IMR-90 (cell line): ENCODE data around the gene HIVEP1. TPM values are rescaled to one million over a fixed set of nuclear protein-coding genes. Genes with fewer than 3 reads are reported as not detected.
A peak's percentile ranks its signal among the peaks of the same experiment; 100 is the strongest.

Source experiments
- ATAC-seq: fragments of 200-7000 bp; cut with Tn5 transposase; 2 replicates; pipeline ENCODE4 v1.9.1; 2020; ENCODE audit warnings: low read depth, mild to moderate bottlenecking, moderate library complexity
- BruUV-seq: library from RNA; stranded (reverse); fragments of 400-500 nt; replicated peaks from 2 replicates; lab custom pipeline; 2021; lab: Mats Ljungman, UMichigan
- CTCF ChIA-PET: fragments of 300-600 bp; formaldehyde crosslinking; extraction: SDS; loops from one replicate; lab custom pipeline; 2021; ENCODE audit warnings: antibody characterized with exemption; lab: Yijun Ruan, JAX
- POLR2A ChIA-PET: fragments of 300-600 bp; sonication (Branson Sonifier 250); formaldehyde crosslinking; loops from one replicate; lab custom pipeline; 2022; ENCODE audit warnings: antibody characterized with exemption; ENCODE audit not compliant: unreplicated experiment; lab: Charles Lee
- DNase-seq: peaks from one replicate; pipeline ENCODE4 v3.0.0; 2013
- H2AFZ ChIP-seq: replicated peaks from 2 replicates; pipeline ENCODE3; 2013; ENCODE audit warnings: low read length, mild to moderate bottlenecking; ENCODE audit not compliant: poor library complexity
- H2AK5ac ChIP-seq: 2 replicates; pipeline ENCODE4 v1.6.1; 2013; ENCODE audit warnings: low read depth, low read length, inconsistent platforms
- H2AK9ac ChIP-seq: replicated peaks from 2 replicates; pipeline ENCODE3; 2013; ENCODE audit warnings: mild to moderate bottlenecking, low read depth, low read length, moderate library complexity; ENCODE audit not compliant: poor library complexity
- H2BK120ac ChIP-seq: 2 replicates; pipeline ENCODE4 v1.6.1; 2013; ENCODE audit warnings: low read depth, low read length, inconsistent platforms
- H2BK15ac ChIP-seq: 3 replicates; pipeline ENCODE4 v1.6.1; 2013; ENCODE audit warnings: low read depth, low read length, inconsistent platforms
- H2BK20ac ChIP-seq: 2 replicates; pipeline ENCODE4 v1.6.1; 2013; ENCODE audit warnings: low read depth, mild to moderate bottlenecking, inconsistent platforms, low read length, moderate library complexity
- H2BK5ac ChIP-seq: 2 replicates; pipeline ENCODE4 v1.6.1; 2013; ENCODE audit warnings: mild to moderate bottlenecking, low read depth, low read length, inconsistent platforms; ENCODE audit not compliant: poor library complexity, severe bottlenecking
- H3K14ac ChIP-seq: replicated peaks from 2 replicates; pipeline ENCODE4 v1.6.1; 2013; ENCODE audit warnings: low read depth, low read length, inconsistent platforms
- H3K18ac ChIP-seq: 2 replicates; pipeline ENCODE4 v1.6.1; 2013; ENCODE audit warnings: low read depth, low read length, control low read depth
- H3K23ac ChIP-seq: 2 replicates; pipeline ENCODE4 v1.6.1; 2013; ENCODE audit warnings: low read depth, low read length, inconsistent platforms
- H3K27ac ChIP-seq: 2 replicates; pipeline ENCODE4 v1.5.1; 2013; ENCODE audit warnings: mild to moderate bottlenecking, control low read depth, low read length; ENCODE audit not compliant: insufficient read depth
- H3K27me3 ChIP-seq: 2 replicates; pipeline ENCODE4 v1.6.1; 2013; ENCODE audit warnings: low read length; ENCODE audit not compliant: control insufficient read depth, insufficient read depth
- H3K36me3 ChIP-seq: 2 replicates; pipeline ENCODE4 v1.6.1; 2013; ENCODE audit warnings: low read length, mixed read lengths; ENCODE audit not compliant: control insufficient read depth, insufficient read depth
- H3K4ac ChIP-seq: 2 replicates; pipeline ENCODE4 v1.6.1; 2013; ENCODE audit warnings: low read depth, low read length, inconsistent platforms
- H3K4me1 ChIP-seq: 2 replicates; pipeline ENCODE4 v1.6.1; 2013; ENCODE audit warnings: low read length, mixed read lengths; ENCODE audit not compliant: control insufficient read depth, insufficient read depth
- H3K4me2 ChIP-seq: 2 replicates; pipeline ENCODE4 v1.6.1; 2013; ENCODE audit warnings: low read depth, mild to moderate bottlenecking, control low read depth, low read length, moderate library complexity
- H3K4me3 ChIP-seq: 2 replicates; pipeline ENCODE4 v1.5.1; 2013; ENCODE audit warnings: low read depth, mild to moderate bottlenecking, control low read depth, low read length, moderate library complexity; ENCODE audit not compliant: insufficient read depth
- H3K56ac ChIP-seq: 2 replicates; pipeline ENCODE4 v1.6.1; 2013; ENCODE audit warnings: low read length, inconsistent platforms; ENCODE audit not compliant: insufficient read depth; ENCODE audit errors: extremely low read depth
- H3K79me1 ChIP-seq, 2 experiments: 2 replicates each; pipeline ENCODE4 v1.6.1; 2013; ENCODE audit warnings: low read length in 2 of 2, inconsistent platforms in 1 of 2, low read depth in 1 of 2
- H3K9ac ChIP-seq: 2 replicates; pipeline ENCODE4 v1.6.1; 2013; ENCODE audit warnings: low read depth, low read length, control low read depth
- H3K9me1 ChIP-seq: 2 replicates; pipeline ENCODE4 v1.6.1; 2013; ENCODE audit warnings: low read length, inconsistent platforms; ENCODE audit not compliant: insufficient read depth
- H3K9me3 ChIP-seq: 2 replicates; pipeline ENCODE4 v1.6.1; 2013; ENCODE audit warnings: low read length; ENCODE audit not compliant: control insufficient read depth, insufficient read depth
- H4K20me1 ChIP-seq: 2 replicates; pipeline ENCODE4 v1.6.1; 2013; ENCODE audit warnings: low read length, inconsistent platforms; ENCODE audit not compliant: insufficient read depth
- H4K5ac ChIP-seq: 2 replicates; pipeline ENCODE4 v1.6.1; 2013; ENCODE audit warnings: mild to moderate bottlenecking, low read depth, low read length, control low read depth
- H4K8ac ChIP-seq, 2 experiments: 2 replicates each; pipeline ENCODE4 v1.6.1; 2013; ENCODE audit warnings: low read depth in 2 of 2, low read length in 2 of 2, control low read depth in 1 of 2, inconsistent platforms in 1 of 2
- H4K91ac ChIP-seq: 2 replicates; pipeline ENCODE4 v1.6.1; 2013; ENCODE audit warnings: low read depth, low read length, inconsistent platforms; ENCODE audit not compliant: insufficient read depth
- BHLHE40 ChIP-seq: fragments of 150-350 bp; IDR thresholded peaks from 2 replicates; pipeline ENCODE4 v1.6.1; 2016; ENCODE audit warnings: mild to moderate bottlenecking, low read depth, low read length
- MAFK ChIP-seq: IDR thresholded peaks from 2 replicates; pipeline ENCODE4 v1.6.1; 2012; ENCODE audit warnings: low read depth, low read length, improper control_type of control experiment
- NFE2L2 ChIP-seq: fragments of 150-350 bp; IDR thresholded peaks from 2 replicates; pipeline ENCODE4 v1.6.1; 2016; ENCODE audit warnings: low read depth, mild to moderate bottlenecking, low read length
- POLR2A ChIP-seq: IDR thresholded peaks from 2 replicates; pipeline ENCODE4 v1.6.1; 2012; ENCODE audit warnings: mild to moderate bottlenecking, low read depth, low read length
- SMC3 ChIP-seq: fragments of 150-350 bp; IDR thresholded peaks from 2 replicates; pipeline ENCODE4 v1.6.1; 2016; ENCODE audit warnings: low read depth, mild to moderate bottlenecking, antibody characterized with exemption, low read length, moderate library complexity
- WGBS, 2 experiments: methylation state at CpG; one replicate each; pipeline versions ENCODE4 v1.1.5 to v1.1.7; 2013; ENCODE audit warnings: missing lambda C conversion rate in 2 of 2; ENCODE audit not compliant: insufficient read length in 1 of 2; ENCODE audit errors: extremely low coverage in 2 of 2; 5-methylcytosine and 5-hydroxymethylcytosine counted together
- dilution Hi-C: fragments of 300-500 bp; cut with HindIII; formaldehyde crosslinking; loops from one replicate; pipeline ENCODE4 v1.14.3; 2018; ENCODE audit warnings: low sequenced_read_pairs; ENCODE audit not compliant: unreplicated experiment
- in situ Hi-C: fragments of 300-500 bp; cut with MboI; formaldehyde crosslinking; loops from 3 replicates; pipeline ENCODE4 v1.14.3; 2019; ENCODE audit warnings: low sequenced_read_pairs, inconsistent platforms, mixed read lengths
- intact Hi-C: fragments of 100-400 bp; cut with micrococcal nuclease; formaldehyde crosslinking; loops from 2 replicates; pipeline ENCODE4 v1.10.0; 2022
- polyA plus RNA-seq, 3 experiments: library from polyadenylated mRNA; depleted of rRNA; stranded (reverse); fragments of >200 nt; gene quantifications; 2 replicates each; pipeline ENCODE4 v1.2.3, GENCODE V29; 2012; ENCODE audit warnings: low replicate concordance in 1 of 3
- total RNA-seq: library from RNA; depleted of rRNA; stranded (reverse); fragments of >200 nt; gene quantifications from 2 replicates; pipeline ENCODE4 v1.2.3, GENCODE V29; 2012
- TF ChIP-seq, protein P1 (sequence below): fragments of 150-350 bp; IDR thresholded peaks from 2 replicates; pipeline ENCODE4 v1.6.1; 2016; ENCODE audit warnings: low read depth, mild to moderate bottlenecking, low read length, moderate library complexity, borderline replicate concordance

The HIVEP1 gene
- total and polyA plus RNA-seq, 2 of the 4 experiments (the other 2 are of a cell fraction), result 13.0 to 17.2 TPM

- ChIA-PET POLR2A (no interaction called here), CTCF (no interaction called here)
- Histone ChIP-seq H3K4me1 (peaks cover 4% of the 10 kb centered on the region), H2AK5ac (peak overlapping the region; percentile 35; the same call in 1 of the 2 replicates), H3K4ac (peak overlapping the region; percentile 36; the same call in 1 of the 2 replicates), H3K14ac (peak overlapping the region; percentile 15; the same call in 1 of the 2 replicates), H3K79me1 (peaks cover 11 to 31% of the 10 kb centered on the region in 2 experiments; a peak in 3 of 4 replicates), H2BK5ac (peak overlapping the region; percentile 54), H3K56ac (no peak overlapping the region), H2AFZ (peak overlapping the region; percentile 50), H4K91ac (no peak overlapping the region), H3K36me3 (peaks cover 4% of the 10 kb centered on the region), H3K4me2 (no peak overlapping the region), H3K27ac (no peak overlapping the region), H4K20me1 (no peaks in the 10 kb centered on the region), H4K5ac (no peak overlapping the region; the same call in 1 of the 2 replicates), H3K9me1 (peaks cover 8% of the 10 kb centered on the region), H3K9ac (no peak overlapping the region), H3K23ac (peak overlapping the region; percentile 60; the same call in 1 of the 2 replicates), H2BK15ac (peak overlapping the region; percentile 35; the same call in 1 of the 3 replicates), H2BK120ac (no peak overlapping the region; the same call in 1 of the 2 replicates), H3K4me3 (no peak overlapping the region), H4K8ac (peak overlapping the region in 1 of 2 experiments; percentile 61; a peak in 1 of 4 replicates), H2BK20ac (no peak overlapping the region), H3K27me3 (no peaks in the 10 kb centered on the region), H3K9me3 (no peaks in the 10 kb centered on the region; the same call in 1 of the 2 replicates), H2AK9ac (no peak overlapping the region), H3K18ac (no peak overlapping the region)
- BruUV-seq, result no TSS peak
- in situ Hi-C loops, result no loop called here
- WGBS, 2 experiments, result 84% methylated on average over 6 of the region's 6 CpGs; no CpG with 5 or more reads in 1 of the 2 experiments
- dilution Hi-C loops, result no loop called here
- intact Hi-C loops, result no loop called here
- peak; percentile 84 for DNase-seq
- ATAC-seq, result peak; percentile 44; the same call in 1 of the 2 replicates
- TF ChIP-seq POLR2A (no peak), MAFK (0 out of 2 replicates have a peak, but pooled peaks have one; percentile 11), BHLHE40 (no peak), SMC3 (no peak), NFE2L2 (no peak)
- TF ChIP-seq, protein P1, sequence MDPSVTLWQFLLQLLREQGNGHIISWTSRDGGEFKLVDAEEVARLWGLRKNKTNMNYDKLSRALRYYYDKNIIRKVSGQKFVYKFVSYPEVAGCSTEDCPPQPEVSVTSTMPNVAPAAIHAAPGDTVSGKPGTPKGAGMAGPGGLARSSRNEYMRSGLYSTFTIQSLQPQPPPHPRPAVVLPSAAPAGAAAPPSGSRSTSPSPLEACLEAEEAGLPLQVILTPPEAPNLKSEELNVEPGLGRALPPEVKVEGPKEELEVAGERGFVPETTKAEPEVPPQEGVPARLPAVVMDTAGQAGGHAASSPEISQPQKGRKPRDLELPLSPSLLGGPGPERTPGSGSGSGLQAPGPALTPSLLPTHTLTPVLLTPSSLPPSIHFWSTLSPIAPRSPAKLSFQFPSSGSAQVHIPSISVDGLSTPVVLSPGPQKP, result no peak
Observed at GRCh38 chr6:12113190-12113577, 101.1 kb downstream of the HIVEP1 start.
